HepG2 (cell line): ENCODE results near the gene POLR3E. TPM values are rescaled to one million over a fixed set of nuclear protein-coding genes. Genes with fewer than 3 reads are reported as not detected.

Experiments used
- ATF7 ChIP-seq, 2 experiments: fragments of 450-650 bp in 1 of 2; sonication (generic) in 1 of 2; formaldehyde crosslinking in 1 of 2; IDR thresholded peaks; 2 replicates each; pipeline versions ENCODE4 v1.4.0 to v1.6.1; 2016 to 2020; ENCODE audit warnings: antibody characterized with exemption in 1 of 2, mild to moderate bottlenecking in 1 of 2, missing genetic modification reagents in 1 of 2
- CHD4 ChIP-seq: fragments of 200-600 bp; sonication (generic); IDR thresholded peaks from 2 replicates; pipeline ENCODE4 v1.7.0; 2017; ENCODE audit warnings: mild to moderate bottlenecking, low read length, borderline replicate concordance
- CTCF ChIP-seq: sonication (generic); formaldehyde crosslinking; IDR thresholded peaks from 2 replicates; pipeline ENCODE4 v1.5.0; 2020; ENCODE audit warnings: mild to moderate bottlenecking, missing genetic modification reagents, moderate library complexity
- E2F2 ChIP-seq: sonication (generic); formaldehyde crosslinking; IDR thresholded peaks from 2 replicates; pipeline ENCODE4 v1.4.0; 2020; ENCODE audit warnings: missing genetic modification reagents, borderline replicate concordance
- FOXP4 ChIP-seq: sonication (generic); formaldehyde crosslinking; IDR thresholded peaks from 2 replicates; pipeline ENCODE4 v1.4.0; 2020; ENCODE audit warnings: missing genetic modification reagents
- IKZF4 ChIP-seq: sonication (generic); formaldehyde crosslinking; IDR thresholded peaks from 2 replicates; pipeline ENCODE4 v1.5.1; 2020; ENCODE audit warnings: borderline replicate concordance, mild to moderate bottlenecking, low read depth, missing genetic modification reagents; ENCODE audit errors: not compliant biosample characterization
- NAIF1 ChIP-seq: sonication (generic); formaldehyde crosslinking; IDR thresholded peaks from 2 replicates; pipeline ENCODE4 v1.5.0; 2020; ENCODE audit warnings: mild to moderate bottlenecking, missing genetic modification reagents, borderline replicate concordance
- NR1H2 ChIP-seq: sonication (generic); formaldehyde crosslinking; IDR thresholded peaks from 2 replicates; pipeline ENCODE4 v1.8.1; 2022; ENCODE audit warnings: low read depth, missing genetic modification reagents, borderline replicate concordance
- SIX1 ChIP-seq: sonication (generic); formaldehyde crosslinking; IDR thresholded peaks from 2 replicates; pipeline ENCODE4 v1.4.0; 2020; ENCODE audit warnings: missing genetic modification reagents, borderline replicate concordance
- SNAI1 ChIP-seq: sonication (generic); formaldehyde crosslinking; IDR thresholded peaks from 2 replicates; pipeline ENCODE4 v1.5.0; 2020; ENCODE audit warnings: mild to moderate bottlenecking, missing genetic modification reagents, borderline replicate concordance
- SRF ChIP-seq: IDR thresholded peaks from 2 replicates; pipeline ENCODE4 v1.6.1; 2011; ENCODE audit warnings: mild to moderate bottlenecking, low read depth, low read length, moderate library complexity
- TEAD2 ChIP-seq: sonication (generic); formaldehyde crosslinking; IDR thresholded peaks from 2 replicates; pipeline ENCODE4 v1.9.0; 2021; ENCODE audit warnings: missing genetic modification reagents
- TERF1 ChIP-seq: sonication (generic); formaldehyde crosslinking; IDR thresholded peaks from 2 replicates; pipeline ENCODE4 v1.8.0; 2022; ENCODE audit warnings: mild to moderate bottlenecking, missing genetic modification reagents, moderate library complexity
- WIZ ChIP-seq: sonication (generic); formaldehyde crosslinking; IDR thresholded peaks from 2 replicates; pipeline ENCODE4 v1.5.1; 2020; ENCODE audit warnings: mild to moderate bottlenecking, missing genetic modification reagents
- ZMYM4 ChIP-seq: sonication (generic); formaldehyde crosslinking; IDR thresholded peaks from 2 replicates; pipeline ENCODE4 v1.8.1; 2023; ENCODE audit warnings: mild to moderate bottlenecking, missing genetic modification reagents
- ZNF138 ChIP-seq: sonication (generic); formaldehyde crosslinking; IDR thresholded peaks from 2 replicates; pipeline ENCODE4 v1.5.0; 2020; ENCODE audit warnings: mild to moderate bottlenecking, low read depth, missing genetic modification reagents
- ZNF282 ChIP-seq: fragments of 450-650 bp; IDR thresholded peaks from 2 replicates; pipeline ENCODE4 v1.6.1; 2018; ENCODE audit not compliant: partially characterized antibody
- ZNF333 ChIP-seq: sonication (generic); formaldehyde crosslinking; IDR thresholded peaks from 2 replicates; pipeline ENCODE4 v1.4.0; 2020; ENCODE audit warnings: mild to moderate bottlenecking, missing genetic modification reagents, borderline replicate concordance
- ZNF33B ChIP-seq: sonication (generic); formaldehyde crosslinking; IDR thresholded peaks from 2 replicates; pipeline ENCODE4 v1.5.1; 2020; ENCODE audit warnings: mild to moderate bottlenecking, missing genetic modification reagents
- ZNF800 ChIP-seq: sonication (generic); formaldehyde crosslinking; IDR thresholded peaks from 2 replicates; pipeline ENCODE4 v1.4.0; 2020; ENCODE audit warnings: missing genetic modification reagents
- ZSCAN31 ChIP-seq: sonication (generic); formaldehyde crosslinking; IDR thresholded peaks from 2 replicates; pipeline ENCODE4 v1.5.0; 2020; ENCODE audit warnings: low read depth, mild to moderate bottlenecking, missing genetic modification reagents
- polyA plus RNA-seq, 8 experiments: library from polyadenylated mRNA; depleted of rRNA in 3 of 8; stranded (reverse) in 7 of 8; unstranded in 1 of 8; fragments of >200 nt; fragmentation: Illumina TruSeq in 4 of 8; extraction: Trizol in 4 of 8; gene quantifications; 2 replicates each; pipeline versions ENCODE4 v1.2.1 to v1.2.3, GENCODE V29; 2011 to 2016; ENCODE audit warnings: low read depth in 4 of 8, missing spikeins in 1 of 8, mixed read lengths in 1 of 8; ENCODE audit not compliant: insufficient read depth in 1 of 8
- total RNA-seq, 5 experiments: library from RNA; depleted of rRNA; stranded (reverse); fragments of >200 nt; fragmentation: Illumina TruSeq; extraction: Trizol; gene quantifications; 2 replicates each; pipeline ENCODE4 v1.2.3, GENCODE V29; 2016; ENCODE audit warnings: low read depth in 1 of 5

Gene POLR3E
- total and polyA plus RNA-seq, 2 of the 13 experiments (the other 11 are each of a cell fraction or from before 2014, with no cell fraction given), result 135 to 262 TPM

- TF ChIP-seq WIZ, result no peak
- no peak for TF ChIP-seq IKZF4 (CRISPR knock-in tag)
- no peak for TF ChIP-seq ZNF33B (CRISPR knock-in tag)
- no peak for TF ChIP-seq ZNF282
- TF ChIP-seq ZSCAN31 (CRISPR knock-in tag), result 0 out of 2 replicates have a peak, but pooled peaks have one; percentile 61
- no peak for TF ChIP-seq SNAI1 (CRISPR knock-in tag)
- TF ChIP-seq ZNF333, result no peak; the same call in 1 of the 2 replicates
- no peak for TF ChIP-seq CTCF
- peak; percentile 36; the same call in 1 of the 2 replicates for TF ChIP-seq ZMYM4 (CRISPR knock-in tag)
- TF ChIP-seq TERF1 (CRISPR knock-in tag), result no peak
- TF ChIP-seq TEAD2 (CRISPR knock-in tag), result no peak
- no peak for TF ChIP-seq SIX1
- no peak for TF ChIP-seq SRF
- TF ChIP-seq FOXP4 (CRISPR knock-in tag), result peak; percentile 57; the same call in 1 of the 2 replicates
- no peak; the same call in 1 of the 2 replicates for TF ChIP-seq CHD4
- TF ChIP-seq E2F2 (CRISPR knock-in tag), result no peak
- no peak for TF ChIP-seq NR1H2
- no peak for TF ChIP-seq ZNF138 (CRISPR knock-in tag)
- TF ChIP-seq NAIF1, result no peak
- 0 out of 2 replicates have a peak, but pooled peaks have one; percentile 22 for TF ChIP-seq ZNF800 (CRISPR knock-in tag)
- no peak for TF ChIP-seq ATF7 (IDR thresholded peaks at IDR 0.05)
- TF ChIP-seq ATF7 (CRISPR knock-in tag; IDR thresholded peaks at IDR 0.05), result no peak
Observed at GRCh38 chr16:22353933-22354541, 56.8 kb downstream of the POLR3E start (continued).
